IPS-18a (cell line): ENCODE results near the gene SORCS3.

Source experiments
- H3K27ac ChIP-seq: one replicate; pipeline ENCODE4 v1.5.1; 2013; ENCODE audit warnings: low read length
- H3K27me3 ChIP-seq: one replicate; pipeline ENCODE4 v1.6.1; 2013; ENCODE audit warnings: mild to moderate bottlenecking, low read length; ENCODE audit not compliant: control insufficient read depth, insufficient read depth
- H3K36me3 ChIP-seq: one replicate; pipeline ENCODE4 v1.6.1; 2013; ENCODE audit warnings: low read depth, low read length; ENCODE audit not compliant: control insufficient read depth
- H3K4me1 ChIP-seq: one replicate; pipeline ENCODE4 v1.6.1; 2013; ENCODE audit warnings: low read depth, low read length; ENCODE audit not compliant: control insufficient read depth
- H3K4me3 ChIP-seq: one replicate; pipeline ENCODE4 v1.5.1; 2013; ENCODE audit warnings: low read length
- H3K9ac ChIP-seq: one replicate; pipeline ENCODE4 v1.6.1; 2013; ENCODE audit warnings: mild to moderate bottlenecking, low read length, moderate library complexity
- H3K9me3 ChIP-seq: one replicate; pipeline ENCODE4 v1.6.1; 2013; ENCODE audit warnings: low read depth, low read length; ENCODE audit not compliant: control insufficient read depth

The SORCS3 gene

GRCh38 chr10:105206616-105207015 is 565.5 kb downstream of the SORCS3 start:
- Histone ChIP-seq H3K27ac (no peak overlapping the region), H3K9me3 (no peaks in the 10 kb centered on the region), H3K4me3 (no peak overlapping the region), H3K9ac (no peak overlapping the region), H3K4me1 (no peaks in the 10 kb centered on the region), H3K36me3 (no peaks in the 10 kb centered on the region), H3K27me3 (no peaks in the 10 kb centered on the region)

GRCh38 chr10:105207476-105207995 is 566.4 kb downstream of the SORCS3 start:
- Histone ChIP-seq H3K9me3 (no peaks in the 10 kb centered on the region), H3K9ac (no peak overlapping the region), H3K27me3 (no peaks in the 10 kb centered on the region)

GRCh38 chr10:105210546-105210945 is 569.5 kb downstream of the SORCS3 start:
- Histone ChIP-seq H3K4me3 (no peak overlapping the region), H3K27ac (no peak overlapping the region), H3K9ac (no peak overlapping the region), H3K27me3 (no peaks in the 10 kb centered on the region), H3K36me3 (no peaks in the 10 kb centered on the region), H3K4me1 (peaks cover 6% of the 10 kb centered on the region), H3K9me3 (no peaks in the 10 kb centered on the region)

More at GRCh38 chr10:105207476-105207995, 566.4 kb downstream of the SORCS3 start:
- H3K4me1 ChIP-seq, result no peaks in the 10 kb centered on the region
- H3K4me3 ChIP-seq, result no peak overlapping the region
- no peaks in the 10 kb centered on the region for H3K36me3 ChIP-seq
- no peak overlapping the region for H3K27ac ChIP-seq

GRCh38 chr10:105237685-105238084 is 596.6 kb downstream of the SORCS3 start:
- Histone ChIP-seq H3K27ac (no peak overlapping the region), H3K9ac (no peak overlapping the region), H3K4me3 (no peak overlapping the region), H3K36me3 (no peaks in the 10 kb centered on the region), H3K9me3 (peaks cover 5% of the 10 kb centered on the region), H3K4me1 (no peaks in the 10 kb centered on the region), H3K27me3 (no peaks in the 10 kb centered on the region)

GRCh38 chr10:105239311-105240219 is 598.5 kb downstream of the SORCS3 start:
- Histone ChIP-seq H3K4me3 (no peak overlapping the region), H3K9me3 (peaks cover 3% of the 10 kb centered on the region), H3K27ac (no peak overlapping the region), H3K27me3 (no peaks in the 10 kb centered on the region), H3K4me1 (no peaks in the 10 kb centered on the region), H3K9ac (no peak overlapping the region), H3K36me3 (no peaks in the 10 kb centered on the region)

GRCh38 chr10:105241254-105241653 is 600.2 kb downstream of the SORCS3 start:
- Histone ChIP-seq H3K4me3 (no peak overlapping the region), H3K9ac (no peak overlapping the region), H3K4me1 (no peaks in the 10 kb centered on the region), H3K9me3 (no peaks in the 10 kb centered on the region), H3K27ac (no peak overlapping the region), H3K36me3 (no peaks in the 10 kb centered on the region), H3K27me3 (no peaks in the 10 kb centered on the region)

- Histone ChIP-seq H3K27ac (no peak overlapping the region), H3K36me3 (no peaks in the 10 kb centered on the region), H3K9ac (no peak overlapping the region), H3K4me3 (no peak overlapping the region), H3K9me3 (no peaks in the 10 kb centered on the region), H3K27me3 (no peaks in the 10 kb centered on the region), H3K4me1 (no peaks in the 10 kb centered on the region)
Measured at GRCh38 chr10:105243381-105243780, 602.3 kb downstream of the SORCS3 start.

GRCh38 chr10:105243825-105244224 is 602.7 kb downstream of the SORCS3 start:
- Histone ChIP-seq H3K27ac (no peak overlapping the region), H3K36me3 (no peaks in the 10 kb centered on the region), H3K9ac (no peak overlapping the region), H3K4me3 (no peak overlapping the region), H3K9me3 (no peaks in the 10 kb centered on the region), H3K27me3 (no peaks in the 10 kb centered on the region), H3K4me1 (no peaks in the 10 kb centered on the region)

- Histone ChIP-seq H3K9ac (no peak overlapping the region), H3K27ac (no peak overlapping the region), H3K4me3 (no peak overlapping the region), H3K36me3 (no peaks in the 10 kb centered on the region), H3K9me3 (no peaks in the 10 kb centered on the region), H3K27me3 (no peaks in the 10 kb centered on the region), H3K4me1 (no peaks in the 10 kb centered on the region)
Measured at GRCh38 chr10:105247831-105248499, 606.9 kb downstream of the SORCS3 start.

- Histone ChIP-seq H3K9me3 (no peaks in the 10 kb centered on the region), H3K27me3 (no peaks in the 10 kb centered on the region)
Measured at GRCh38 chr10:105252911-105253310, 611.8 kb downstream of the SORCS3 start.

GRCh38 chr10:105253515-105254212 is 612.6 kb downstream of the SORCS3 start:
- Histone ChIP-seq H3K36me3 (no peaks in the 10 kb centered on the region), H3K9me3 (no peaks in the 10 kb centered on the region), H3K27ac (no peak overlapping the region), H3K4me3 (no peak overlapping the region), H3K4me1 (no peaks in the 10 kb centered on the region), H3K27me3 (no peaks in the 10 kb centered on the region), H3K9ac (no peak overlapping the region)

More at GRCh38 chr10:105252911-105253310, 611.8 kb downstream of the SORCS3 start:
- H3K4me1 ChIP-seq, result no peaks in the 10 kb centered on the region
- no peak overlapping the region for H3K27ac ChIP-seq
- no peak overlapping the region for H3K4me3 ChIP-seq
- no peaks in the 10 kb centered on the region for H3K36me3 ChIP-seq
- no peak overlapping the region for H3K9ac ChIP-seq
